ENCODE measurements around the gene RNGTT.
"Not testable (repeated sequence)": the region's sequence is repeated elsewhere in the genome, so short reads cannot be mapped to it uniquely, and the experiment has no call there.

The RNGTT gene

GRCh38 chr6:88933521-88933920, 29.9 kb downstream of the RNGTT start:
- Mint-ChIP-seq H3K36me3 (peaks cover 60% of the 10 kb centered on the region), H3K9me3 (peaks cover 9% of the 10 kb centered on the region), H3K4me1 (no peaks in the 10 kb centered on the region), H3K27ac (no peak overlapping the region), H3K4me3 (no peak overlapping the region)
- DNase-seq (ENCODE audit: low spot score in 2 of 2) (no peak), ATAC-seq (no peak)

GRCh38 chr6:88932019-88932418, 31.4 kb downstream of the RNGTT start:
- not testable (repeated sequence) for DNase-seq (ENCODE audit: low spot score in 2 of 2); H3K4me1 Mint-ChIP-seq; H3K4me3 Mint-ChIP-seq; H3K9me3 Mint-ChIP-seq; ATAC-seq; H3K27ac Mint-ChIP-seq
- peaks cover 61% of the 10 kb centered on the region for H3K36me3 Mint-ChIP-seq

GRCh38 chr6:88922775-88923548, 40.5 kb downstream of the RNGTT start:
- H3K36me3 Mint-ChIP-seq = peaks cover 46% of the 10 kb centered on the region
- no peak overlapping the region for H3K27ac Mint-ChIP-seq
- DNase-seq (ENCODE audit: low spot score in 2 of 2) (no peak), ATAC-seq (no peak)
- H3K4me1 Mint-ChIP-seq = peaks cover 5% of the 10 kb centered on the region
- no peak overlapping the region for H3K4me3 Mint-ChIP-seq
- H3K9me3 Mint-ChIP-seq = no peaks in the 10 kb centered on the region

- Mint-ChIP-seq H3K4me1 (peaks cover 5% of the 10 kb centered on the region), H3K27ac (no peak overlapping the region), H3K9me3 (no peaks in the 10 kb centered on the region), H3K4me3 (no peak overlapping the region), H3K36me3 (peaks cover 34% of the 10 kb centered on the region)
- DNase-seq (ENCODE audit: low spot score in 2 of 2) (no peak), ATAC-seq (no peak)
These were observed 41.7 kb downstream of the RNGTT start for GRCh38 chr6:88921734-88922133.

- ATAC-seq (no peak), DNase-seq (ENCODE audit: low spot score in 2 of 2) (no peak)
- no peak overlapping the region for H3K27ac Mint-ChIP-seq
- H3K4me3 Mint-ChIP-seq = no peak overlapping the region
- H3K36me3 Mint-ChIP-seq = peaks cover 27% of the 10 kb centered on the region
- peaks cover 5% of the 10 kb centered on the region for H3K4me1 Mint-ChIP-seq
- H3K9me3 Mint-ChIP-seq = no peaks in the 10 kb centered on the region
These were observed 42.4 kb downstream of the RNGTT start for GRCh38 chr6:88920774-88921733.

GRCh38 chr6:88920088-88920487, 43.3 kb downstream of the RNGTT start:
- DNase-seq (ENCODE audit: low spot score in 2 of 2) (no peak), ATAC-seq (no peak)
- Mint-ChIP-seq H3K36me3 (peaks cover 21% of the 10 kb centered on the region), H3K9me3 (peaks cover 3% of the 10 kb centered on the region), H3K4me1 (peaks cover 8% of the 10 kb centered on the region), H3K27ac (no peak overlapping the region), H3K4me3 (no peak overlapping the region)

GRCh38 chr6:88919032-88919431, 44.4 kb downstream of the RNGTT start:
- H3K9me3 Mint-ChIP-seq = peaks cover 3% of the 10 kb centered on the region
- DNase-seq (ENCODE audit: low spot score in 2 of 2) (no peak), ATAC-seq (no peak)
- peaks cover 17% of the 10 kb centered on the region for H3K36me3 Mint-ChIP-seq
- H3K4me1 Mint-ChIP-seq = peaks cover 19% of the 10 kb centered on the region
- no peak overlapping the region for H3K4me3 Mint-ChIP-seq
- no peak overlapping the region for H3K27ac Mint-ChIP-seq

- no peak overlapping the region for H3K27ac Mint-ChIP-seq
- ATAC-seq = peak; percentile 53
These were observed 46.7 kb downstream of the RNGTT start for GRCh38 chr6:88916615-88917208.

GRCh38 chr6:88914895-88915598, 48.4 kb downstream of the RNGTT start:
- peaks cover 49% of the 10 kb centered on the region for H3K4me1 Mint-ChIP-seq
- H3K27ac Mint-ChIP-seq = no peak overlapping the region
- no peak overlapping the region for H3K4me3 Mint-ChIP-seq
- H3K9me3 Mint-ChIP-seq = peaks cover 3% of the 10 kb centered on the region
- ATAC-seq (no peak), DNase-seq (ENCODE audit: low spot score in 2 of 2) (no peak)
- H3K36me3 Mint-ChIP-seq = peaks cover 6% of the 10 kb centered on the region

More at GRCh38 chr6:88916615-88917208, 46.7 kb downstream of the RNGTT start:
- H3K4me3 Mint-ChIP-seq = no peak overlapping the region
- H3K9me3 Mint-ChIP-seq = peaks cover 3% of the 10 kb centered on the region
- peaks cover 6% of the 10 kb centered on the region for H3K36me3 Mint-ChIP-seq
- H3K4me1 Mint-ChIP-seq = peaks cover 38% of the 10 kb centered on the region
- DNase-seq (ENCODE audit: low spot score in 2 of 2) = no peak

- no peak for DNase-seq (ENCODE audit: low spot score in 2 of 2)
These were observed 49.2 kb downstream of the RNGTT start for GRCh38 chr6:88914180-88914579.

GRCh38 chr6:88913471-88913870, 49.9 kb downstream of the RNGTT start:
- no peak for DNase-seq (ENCODE audit: low spot score in 2 of 2)
- Mint-ChIP-seq H3K9me3 (peaks cover 3% of the 10 kb centered on the region), H3K27ac (peak overlapping the region; percentile 2), H3K4me3 (no peak overlapping the region), H3K4me1 (peaks cover 63% of the 10 kb centered on the region), H3K36me3 (peaks cover 6% of the 10 kb centered on the region)
- ATAC-seq = no peak

More at GRCh38 chr6:88914180-88914579, 49.2 kb downstream of the RNGTT start:
- peaks cover 6% of the 10 kb centered on the region for H3K36me3 Mint-ChIP-seq
- ATAC-seq = no peak
- peaks cover 3% of the 10 kb centered on the region for H3K9me3 Mint-ChIP-seq
- no peak overlapping the region for H3K4me3 Mint-ChIP-seq
- peaks cover 58% of the 10 kb centered on the region for H3K4me1 Mint-ChIP-seq
- H3K27ac Mint-ChIP-seq = no peak overlapping the region

GRCh38 chr6:88910922-88911778, 52.3 kb downstream of the RNGTT start:
- DNase-seq (ENCODE audit: low spot score in 2 of 2) = no peak
- Mint-ChIP-seq H3K9me3 (peaks cover 3% of the 10 kb centered on the region), H3K36me3 (peaks cover 14% of the 10 kb centered on the region), H3K4me3 (no peak overlapping the region), H3K4me1 (peaks cover 71% of the 10 kb centered on the region), H3K27ac (no peak overlapping the region)
- no peak for ATAC-seq

- H3K27ac Mint-ChIP-seq = no peak overlapping the region
- H3K36me3 Mint-ChIP-seq = peaks cover 30% of the 10 kb centered on the region
- H3K4me1 Mint-ChIP-seq = peaks cover 56% of the 10 kb centered on the region
- DNase-seq (ENCODE audit: low spot score in 2 of 2) (no peak), ATAC-seq (no peak)
- H3K4me3 Mint-ChIP-seq = no peak overlapping the region
- H3K9me3 Mint-ChIP-seq = no peaks in the 10 kb centered on the region
These were observed 54.5 kb downstream of the RNGTT start for GRCh38 chr6:88908598-88909548.

Measured in stimulated activated effector memory CD8-positive, alpha-beta T cell treated with anti-CD3 and anti-CD28 coated beads, Interleukin-12 subunit alpha, Interleukin-12 subunit beta, amount 100 ng/mL, for 72 hours (primary cell).